H1 (cell line): Measurements from ENCODE around the gene RNU6-9. TPM values are rescaled to one million over a fixed set of nuclear protein-coding genes. Genes with fewer than 3 reads are reported as not detected.

ENCODE experiments used
- ATF2 ChIP-seq: IDR thresholded peaks from 2 replicates; pipeline ENCODE4 v1.6.1; 2012; ENCODE audit warnings: low read length, inconsistent platforms
- BCL11A ChIP-seq, 2 experiments: IDR thresholded peaks; one replicate each; pipeline ENCODE4 v1.6.1; 2011; ENCODE audit warnings: low read depth in 2 of 2, low read length in 2 of 2, mild to moderate bottlenecking in 2 of 2
- MAFK ChIP-seq: IDR thresholded peaks from 2 replicates; pipeline ENCODE4 v1.6.1; 2012; ENCODE audit warnings: low read depth, mild to moderate bottlenecking, improper control_type of control experiment, low read length
- PHF8 ChIP-seq: fragments of 200-600 bp; sonication (generic); conservative IDR thresholded peaks from 2 replicates; pipeline ENCODE4 v1.7.1; 2012; ENCODE audit warnings: low read depth, mild to moderate bottlenecking, inconsistent platforms, low read length, moderate library complexity
- RXRA ChIP-seq: IDR thresholded peaks from 2 replicates; pipeline ENCODE4 v1.6.1; 2011; ENCODE audit warnings: low read depth, mild to moderate bottlenecking, low read length, moderate library complexity; ENCODE audit not compliant: insufficient read depth
- TAF7 ChIP-seq: optimal IDR thresholded peaks from 2 replicates; pipeline ENCODE3; 2011; ENCODE audit warnings: low read depth, mild to moderate bottlenecking, inconsistent platforms, low read length, moderate library complexity, borderline replicate concordance
- polyA plus RNA-seq, 7 experiments: library from polyadenylated mRNA; depleted of rRNA in 3 of 7; stranded (reverse) in 5 of 7; unstranded in 2 of 7; fragments of >200 nt in 5 of 7; fragments of 200-250 nt in 2 of 7; gene quantifications; 1 replicate in 5 of 7; 2 replicates in 1 of 7; 4 replicates in 1 of 7; pipeline versions ENCODE4 v1.2.1 to v1.2.3, GENCODE V29; 2011 to 2013; ENCODE audit warnings: missing spikeins in 2 of 7, mixed read lengths in 2 of 7
- total RNA-seq: library from RNA; stranded (reverse); fragmentation: NEBNext Ultra II Directional; extraction: Animal tissue kit (Norgen Biotek cat#: 25700); gene quantifications from 2 replicates; pipeline ENCODE4 v1.2.1, GENCODE V29; 2021

Gene RNU6-9
- total and polyA plus RNA-seq, 2 of the 8 experiments (the other 6 are each of a cell fraction or from before 2014, with no cell fraction given) = not detected

GRCh38 chr19:850979-851335 is 42.3 kb upstream of the RNU6-9 start (continued):
- TF ChIP-seq ATF2 = no peak
- TF ChIP-seq RXRA = no peak
- no peak for TF ChIP-seq PHF8
- TF ChIP-seq TAF7 = no peak
- TF ChIP-seq BCL11A (IDR thresholded peaks at IDR 0.05; ENCODE audit: low read depth in 2 of 2, low read length in 2 of 2) = no peak
- TF ChIP-seq MAFK = no peak
